Measurements from ENCODE around the gene COQ8A. TPM values are rescaled to one million over a fixed set of nuclear protein-coding genes. Genes with fewer than 3 reads are reported as not detected.

COQ8A gene
- total RNA-seq, 2 experiments from 2014 or later, result 19.8 to 22.2 TPM

GRCh38 chr1:226934483-226935237 is 5.4 kb upstream of the COQ8A start:
- POLR2A ChIA-PET, result no interaction called here
- Mint-ChIP-seq H3K36me3 (peaks cover 5% of the 10 kb centered on the region), H3K4me3 (no peak overlapping the region), H3K4me1 (ENCODE audit: low read depth) (peaks cover 11% of the 10 kb centered on the region), H3K27me3 (no peaks in the 10 kb centered on the region), H3K9me3 (peaks cover 16% of the 10 kb centered on the region), H3K27ac (no peak overlapping the region)
- intact Hi-C loops (cut with micrococcal nuclease), result loop anchor here (10.0 kb wide), 1 partner anchor 200 kb away; the partner anchor contains the start of gene ITPKB
- CTCF ChIA-PET, result no interaction called here
- DNase-seq, result no peak

GRCh38 chr1:226937940-226938725 is 2.0 kb upstream of the COQ8A start:
- Mint-ChIP-seq H3K4me1 (ENCODE audit: low read depth) (peaks cover 30% of the 10 kb centered on the region), H3K27me3 (no peaks in the 10 kb centered on the region), H3K9me3 (peaks cover 16% of the 10 kb centered on the region), H3K4me3 (peak overlapping the region; percentile 82), H3K36me3 (peaks cover 5% of the 10 kb centered on the region), H3K27ac (peak overlapping the region; percentile 94)
- intact Hi-C loops (cut with micrococcal nuclease), result loop anchor here (10.0 kb wide), 1 partner anchor 203 kb away; the partner anchor contains the start of gene ITPKB
- ChIA-PET POLR2A (interaction anchor here (0.6 to 3.1 kb wide), 7 partner anchors 19 to 749 kb away, joined by 3 to 20 read pairs (median 3); partner anchors contain the start of gene PSEN2), CTCF (interaction anchor here (0.6 to 2.0 kb wide), 3 partner anchors 277 to 530 kb away, joined by 3 to 6 read pairs (median 5); partner anchors contain the start of gene PARP1)
- no peak for DNase-seq

GRCh38 chr1:226938903-226939437 is 1.1 kb upstream of the COQ8A start:
- peak overlapping the region; percentile 94 for H3K27ac Mint-ChIP-seq
- no peaks in the 10 kb centered on the region for H3K27me3 Mint-ChIP-seq
- H3K4me1 Mint-ChIP-seq (ENCODE audit: low read depth), result peaks cover 37% of the 10 kb centered on the region
- intact Hi-C loops (cut with micrococcal nuclease), result loop anchor here (1.0 to 10.0 kb wide), 3 partner anchors 51 to 204 kb away; partner anchors contain the start of gene ITPKB
- ChIA-PET CTCF (interaction anchor here (0.6 to 2.0 kb wide), 3 partner anchors 42 to 313 kb away, joined by 3 to 6 read pairs (median 5); no protein-coding TSS in a partner anchor), POLR2A (interaction anchor here (0.6 to 3.1 kb wide), 8 partner anchors 20 to 1506 kb away, joined by 3 to 20 read pairs (median 3); partner anchors contain the start of gene PSEN2)
- H3K4me3 Mint-ChIP-seq, result peak overlapping the region; percentile 82
- peaks cover 16% of the 10 kb centered on the region for H3K9me3 Mint-ChIP-seq
- peaks cover 5% of the 10 kb centered on the region for H3K36me3 Mint-ChIP-seq
- DNase-seq, result no peak

- CTCF ChIA-PET, result interaction anchor here (0.6 to 2.0 kb wide), 7 partner anchors 27 to 531 kb away, joined by 3 to 6 read pairs (median 4); partner anchors contain the start of gene PARP1
- peaks cover 41% of the 10 kb centered on the region for H3K4me1 Mint-ChIP-seq (ENCODE audit: low read depth)
- peaks cover 4% of the 10 kb centered on the region for H3K36me3 Mint-ChIP-seq
- DNase-seq, result peak; percentile 76
- intact Hi-C loops (cut with micrococcal nuclease), result loop anchor here (1.0 to 10.0 kb wide), 6 partner anchors 51 to 623 kb away; partner anchors contain the start of genes ITPKB, PARP1 and ZNF678
- H3K27me3 Mint-ChIP-seq, result no peaks in the 10 kb centered on the region
- peak overlapping the region; percentile 94 for H3K27ac Mint-ChIP-seq
- peaks cover 11% of the 10 kb centered on the region for H3K9me3 Mint-ChIP-seq
- peak overlapping the region; percentile 82 for H3K4me3 Mint-ChIP-seq
- POLR2A ChIA-PET, result interaction anchor here (0.6 to 3.1 kb wide), 5 partner anchors 20 to 1505 kb away, joined by 3 to 20 read pairs (median 3); partner anchors contain the start of gene PSEN2
Measured at GRCh38 chr1:226939438-226940028, 561 bp upstream of the COQ8A start.

- peak overlapping the region; percentile 82 for H3K4me3 Mint-ChIP-seq
- H3K27ac Mint-ChIP-seq, result no peak overlapping the region
- no peak for DNase-seq
- no peaks in the 10 kb centered on the region for H3K36me3 Mint-ChIP-seq
- H3K9me3 Mint-ChIP-seq, result no peaks in the 10 kb centered on the region
- intact Hi-C loops (cut with micrococcal nuclease), result loop anchor here (2.0 to 5.0 kb wide), 3 partner anchors 314 to 622 kb away; partner anchors contain the start of genes PARP1 and ZNF678
- no peaks in the 10 kb centered on the region for H3K27me3 Mint-ChIP-seq
- ChIA-PET POLR2A (interaction anchor here (0.8 to 3.1 kb wide), 3 partner anchors 49 to 261 kb away, joined by 3 to 20 read pairs (median 3); no protein-coding TSS in a partner anchor), CTCF (interaction anchor here (1.1 to 1.5 kb wide), 2 partner anchors 28 to 533 kb away, joined by 3 to 4 read pairs; partner anchors contain the start of gene PARP1)
- peaks cover 41% of the 10 kb centered on the region for H3K4me1 Mint-ChIP-seq (ENCODE audit: low read depth)
Measured at GRCh38 chr1:226940806-226941067, 643 bp downstream of the COQ8A start.

- ChIA-PET CTCF (no interaction called here), POLR2A (no interaction called here)
- peaks cover 44% of the 10 kb centered on the region for H3K4me1 Mint-ChIP-seq (ENCODE audit: low read depth)
- no peaks in the 10 kb centered on the region for H3K9me3 Mint-ChIP-seq
- H3K27me3 Mint-ChIP-seq, result no peaks in the 10 kb centered on the region
- H3K27ac Mint-ChIP-seq, result no peak overlapping the region
- no peak overlapping the region for H3K4me3 Mint-ChIP-seq
- intact Hi-C loops (cut with micrococcal nuclease), result loop anchor here (5.0 kb wide), 2 partner anchors 535 to 620 kb away; partner anchors contain the start of genes PARP1 and ZNF678
- DNase-seq, result no peak
- no peaks in the 10 kb centered on the region for H3K36me3 Mint-ChIP-seq
Measured at GRCh38 chr1:226942392-226942791, 2.3 kb downstream of the COQ8A start.

GRCh38 chr1:226943156-226943555 is 3.1 kb downstream of the COQ8A start:
- Mint-ChIP-seq H3K27me3 (no peaks in the 10 kb centered on the region), H3K27ac (no peak overlapping the region), H3K4me1 (ENCODE audit: low read depth) (peaks cover 43% of the 10 kb centered on the region), H3K9me3 (peaks cover 2% of the 10 kb centered on the region), H3K36me3 (no peaks in the 10 kb centered on the region), H3K4me3 (no peak overlapping the region)
- CTCF ChIA-PET, result no interaction called here
- intact Hi-C loops (cut with micrococcal nuclease), result loop anchor here (5.0 kb wide), 2 partner anchors 536 to 619 kb away; partner anchors contain the start of genes PARP1 and ZNF678
- POLR2A ChIA-PET, result no interaction called here
- DNase-seq, result no peak

- Mint-ChIP-seq H3K4me3 (no peak overlapping the region), H3K36me3 (no peaks in the 10 kb centered on the region), H3K27me3 (no peaks in the 10 kb centered on the region), H3K9me3 (peaks cover 3% of the 10 kb centered on the region), H3K4me1 (ENCODE audit: low read depth) (peaks cover 37% of the 10 kb centered on the region), H3K27ac (no peak overlapping the region)
- CTCF ChIA-PET, result no interaction called here
- DNase-seq, result no peak
- POLR2A ChIA-PET, result no interaction called here
- intact Hi-C loops (cut with micrococcal nuclease), result loop anchor here (5.0 kb wide), 2 partner anchors 537 to 618 kb away; partner anchors contain the start of genes PARP1 and ZNF678
Measured at GRCh38 chr1:226943927-226944326, 3.8 kb downstream of the COQ8A start.

- CTCF ChIA-PET, result no interaction called here
- no peak for DNase-seq
- Mint-ChIP-seq H3K36me3 (no peaks in the 10 kb centered on the region), H3K27ac (no peak overlapping the region), H3K4me1 (ENCODE audit: low read depth) (peaks cover 37% of the 10 kb centered on the region), H3K4me3 (no peak overlapping the region), H3K9me3 (peaks cover 3% of the 10 kb centered on the region), H3K27me3 (no peaks in the 10 kb centered on the region)
- intact Hi-C loops (cut with micrococcal nuclease), result no loop called here
- POLR2A ChIA-PET, result no interaction called here
Measured at GRCh38 chr1:226945106-226945857, 5.2 kb downstream of the COQ8A start.

GRCh38 chr1:226945858-226946245 is 5.8 kb downstream of the COQ8A start:
- Mint-ChIP-seq H3K4me1 (ENCODE audit: low read depth) (peaks cover 33% of the 10 kb centered on the region), H3K36me3 (no peaks in the 10 kb centered on the region), H3K4me3 (no peak overlapping the region), H3K9me3 (peaks cover 3% of the 10 kb centered on the region), H3K27ac (no peak overlapping the region), H3K27me3 (no peaks in the 10 kb centered on the region)
- ChIA-PET CTCF (no interaction called here), POLR2A (no interaction called here)
- intact Hi-C loops (cut with micrococcal nuclease), result no loop called here
- DNase-seq, result no peak

- H3K4me1 Mint-ChIP-seq (ENCODE audit: low read depth), result peaks cover 29% of the 10 kb centered on the region
- H3K36me3 Mint-ChIP-seq, result no peaks in the 10 kb centered on the region
- ChIA-PET POLR2A (no interaction called here), CTCF (no interaction called here)
- intact Hi-C loops (cut with micrococcal nuclease), result no loop called here
- H3K27me3 Mint-ChIP-seq, result no peaks in the 10 kb centered on the region
- H3K9me3 Mint-ChIP-seq, result peaks cover 3% of the 10 kb centered on the region
- H3K27ac Mint-ChIP-seq, result no peak overlapping the region
- no peak overlapping the region for H3K4me3 Mint-ChIP-seq
- DNase-seq, result no peak
Measured at GRCh38 chr1:226946285-226946684, 6.2 kb downstream of the COQ8A start.
